Neural progenitor cell (in vitro differentiated cells): ENCODE data around the gene TEX10. TPM values are rescaled to one million over a fixed set of nuclear protein-coding genes. Genes with fewer than 3 reads are reported as not detected.

Experiments used
- DNase-seq: peaks from one replicate; pipeline ENCODE4 v3.0.0-alpha.2; 2016; ENCODE audit warnings: low spot score
- H2AFZ ChIP-seq: fragments of 200-600 bp; sonication (generic); replicated peaks from 2 replicates; pipeline ENCODE4 v1.6.1; 2016; ENCODE audit warnings: antibody characterized with exemption
- H3F3A ChIP-seq: fragments of 200-600 bp; sonication (generic); 2 replicates; pipeline ENCODE4 v1.6.1; 2016; ENCODE audit warnings: antibody characterized with exemption, low read depth
- H3K27ac ChIP-seq: fragments of 200-600 bp; sonication (generic); 2 replicates; pipeline ENCODE4 v1.5.1; 2016; ENCODE audit warnings: mild to moderate bottlenecking
- H3K27me3 ChIP-seq: fragments of 200-600 bp; sonication (generic); 2 replicates; pipeline ENCODE4 v1.6.1; 2016; ENCODE audit warnings: mild to moderate bottlenecking, moderate library complexity
- H3K36me3 ChIP-seq: fragments of 200-600 bp; sonication (generic); 2 replicates; pipeline ENCODE4 v1.5.1; 2016
- H3K4me1 ChIP-seq: fragments of 200-600 bp; sonication (generic); 2 replicates; pipeline ENCODE4 v1.6.1; 2016; ENCODE audit warnings: mixed run types
- H3K4me2 ChIP-seq: fragments of 200-600 bp; sonication (generic); 2 replicates; pipeline ENCODE4 v1.6.1; 2016
- H3K4me3 ChIP-seq: fragments of 200-600 bp; sonication (generic); 2 replicates; pipeline ENCODE4 v1.5.1; 2016
- H3K79me2 ChIP-seq: fragments of 200-600 bp; sonication (generic); 2 replicates; pipeline ENCODE4 v1.6.1; 2016; ENCODE audit warnings: low read depth
- H3K9ac ChIP-seq: fragments of 200-600 bp; sonication (generic); 2 replicates; pipeline ENCODE4 v1.6.1; 2016
- H3K9me3 ChIP-seq: fragments of 200-600 bp; sonication (generic); 2 replicates; pipeline ENCODE4 v1.5.1; 2016; ENCODE audit warnings: low read depth
- H4K20me1 ChIP-seq: fragments of 200-600 bp; sonication (generic); 2 replicates; pipeline ENCODE4 v1.6.1; 2016; ENCODE audit warnings: low read depth
- H3K27ac Mint-ChIP-seq: 3 replicates; pipeline ENCODE4 v1.8.0; 2021; ENCODE audit warnings: mixed read lengths
- H3K27me3 Mint-ChIP-seq: 2 replicates; pipeline ENCODE4 v1.8.0; 2022; ENCODE audit warnings: low read depth, mild to moderate bottlenecking, inconsistent platforms, moderate library complexity, mixed read lengths; ENCODE audit not compliant: insufficient read depth
- H3K36me3 Mint-ChIP-seq: 3 replicates; pipeline ENCODE4 v1.8.0; 2021; ENCODE audit warnings: mixed read lengths
- H3K4me1 Mint-ChIP-seq: 3 replicates; pipeline ENCODE4 v1.8.0; 2021; ENCODE audit warnings: mixed read lengths
- H3K4me3 Mint-ChIP-seq: 3 replicates; pipeline ENCODE4 v1.8.0; 2021; ENCODE audit warnings: mild to moderate bottlenecking, moderate library complexity, mixed read lengths
- H3K9me3 Mint-ChIP-seq: 3 replicates; pipeline ENCODE4 v1.8.0; 2020; ENCODE audit warnings: mixed read lengths
- EZH2 ChIP-seq: fragments of 200-600 bp; sonication (generic); IDR thresholded peaks from 2 replicates; pipeline ENCODE4 v1.6.1; 2017; ENCODE audit warnings: antibody characterized with exemption, mild to moderate bottlenecking, moderate library complexity
- EZH2phosphoT487 ChIP-seq: fragments of 200-600 bp; sonication (generic); IDR thresholded peaks from 2 replicates; pipeline ENCODE4 v1.6.1; 2017; ENCODE audit warnings: antibody characterized with exemption
- total RNA-seq: library from RNA; depleted of rRNA; stranded (reverse); fragments of >200 nt; gene quantifications from 2 replicates; pipeline ENCODE4 v1.2.3, GENCODE V29; 2015; ENCODE audit warnings: low replicate concordance
- TF ChIP-seq, protein P1 (sequence below): fragments of 200-600 bp; sonication (generic); IDR thresholded peaks from 2 replicates; pipeline ENCODE4 v1.5.1; 2017; ENCODE audit warnings: antibody characterized with exemption, mild to moderate bottlenecking

The TEX10 gene
- total RNA-seq, 1 donor from 2014 or later = 71.8 TPM

DNA sequence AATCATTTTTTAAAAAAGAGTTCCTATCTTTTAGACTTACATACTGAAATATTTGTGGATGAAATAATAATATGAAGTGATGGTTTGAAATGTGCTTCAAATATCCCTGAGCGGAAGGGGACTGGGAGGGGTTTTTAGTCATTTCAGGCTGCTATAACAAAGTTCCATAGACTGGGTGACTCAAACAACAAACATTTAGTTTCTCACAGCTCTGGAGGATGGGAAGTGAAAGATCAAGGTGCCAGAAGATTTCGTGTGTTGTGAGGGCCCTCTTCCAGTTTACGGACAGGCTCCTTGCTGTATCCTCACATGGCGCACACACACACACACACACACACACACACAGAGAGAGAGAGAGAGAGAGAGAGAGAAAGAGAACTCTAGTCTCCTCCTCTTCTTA is 27.1 kb upstream of the TEX10 start:
- no peaks in the 10 kb centered on the region for H3K36me3 ChIP-seq
- Mint-ChIP-seq H3K9me3 (no peaks in the 10 kb centered on the region), H3K4me1 (no peaks in the 10 kb centered on the region), H3K27ac (no peak overlapping the region), H3K36me3 (peaks cover 2% of the 10 kb centered on the region), H3K4me3 (no peak overlapping the region), H3K27me3 (no peaks in the 10 kb centered on the region)
- no peak overlapping the region for H3K27ac ChIP-seq
- H3K79me2 ChIP-seq = no peaks in the 10 kb centered on the region
- H2AFZ ChIP-seq = no peak overlapping the region
- no peaks in the 10 kb centered on the region for H3K9me3 ChIP-seq
- no peak overlapping the region for H3K4me3 ChIP-seq
- no peaks in the 10 kb centered on the region for H3K4me1 ChIP-seq
- no peaks in the 10 kb centered on the region for H3K27me3 ChIP-seq
- H3K9ac ChIP-seq = no peak overlapping the region
- H3K4me2 ChIP-seq = no peak overlapping the region
- no peak for TF ChIP-seq EZH2phosphoT487
- TF ChIP-seq, protein P1, sequence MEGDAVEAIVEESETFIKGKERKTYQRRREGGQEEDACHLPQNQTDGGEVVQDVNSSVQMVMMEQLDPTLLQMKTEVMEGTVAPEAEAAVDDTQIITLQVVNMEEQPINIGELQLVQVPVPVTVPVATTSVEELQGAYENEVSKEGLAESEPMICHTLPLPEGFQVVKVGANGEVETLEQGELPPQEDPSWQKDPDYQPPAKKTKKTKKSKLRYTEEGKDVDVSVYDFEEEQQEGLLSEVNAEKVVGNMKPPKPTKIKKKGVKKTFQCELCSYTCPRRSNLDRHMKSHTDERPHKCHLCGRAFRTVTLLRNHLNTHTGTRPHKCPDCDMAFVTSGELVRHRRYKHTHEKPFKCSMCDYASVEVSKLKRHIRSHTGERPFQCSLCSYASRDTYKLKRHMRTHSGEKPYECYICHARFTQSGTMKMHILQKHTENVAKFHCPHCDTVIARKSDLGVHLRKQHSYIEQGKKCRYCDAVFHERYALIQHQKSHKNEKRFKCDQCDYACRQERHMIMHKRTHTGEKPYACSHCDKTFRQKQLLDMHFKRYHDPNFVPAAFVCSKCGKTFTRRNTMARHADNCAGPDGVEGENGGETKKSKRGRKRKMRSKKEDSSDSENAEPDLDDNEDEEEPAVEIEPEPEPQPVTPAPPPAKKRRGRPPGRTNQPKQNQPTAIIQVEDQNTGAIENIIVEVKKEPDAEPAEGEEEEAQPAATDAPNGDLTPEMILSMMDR = no peak
- no peak for TF ChIP-seq EZH2
- H3F3A ChIP-seq = peaks cover 4% of the 10 kb centered on the region
- DNase-seq = no peak
- H4K20me1 ChIP-seq = no peaks in the 10 kb centered on the region

DNA sequence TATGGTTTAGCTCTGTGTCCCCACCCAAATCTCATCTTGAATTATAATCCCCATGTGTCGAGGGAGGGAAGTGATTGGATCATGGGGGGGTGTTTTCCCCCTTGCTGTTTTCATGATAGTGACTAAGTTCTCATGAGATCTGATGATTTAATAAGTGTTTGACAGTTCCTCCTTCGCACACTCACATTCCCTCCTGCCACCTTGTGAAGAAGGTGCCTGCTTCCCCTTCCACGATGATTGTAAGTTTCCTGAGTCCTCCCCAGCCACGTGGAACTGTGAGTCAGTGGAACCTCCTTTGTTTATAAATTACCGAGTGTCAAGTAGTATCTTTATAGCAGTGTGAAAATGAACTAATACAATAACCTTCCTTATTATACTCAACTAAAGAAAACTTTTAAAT is 24.3 kb upstream of the TEX10 start:
- no peak overlapping the region for H3K27ac Mint-ChIP-seq
- no peak overlapping the region for H3K4me3 Mint-ChIP-seq
- Histone ChIP-seq H3K36me3 (no peaks in the 10 kb centered on the region), H3K27me3 (no peaks in the 10 kb centered on the region), H3K4me2 (no peak overlapping the region), H4K20me1 (no peaks in the 10 kb centered on the region), H3F3A (peaks cover 15% of the 10 kb centered on the region), H3K9ac (no peak overlapping the region), H3K9me3 (peaks cover 6% of the 10 kb centered on the region), H3K27ac (no peak overlapping the region), H2AFZ (no peak overlapping the region), H3K79me2 (no peaks in the 10 kb centered on the region), H3K4me3 (no peak overlapping the region), H3K4me1 (peaks cover 11% of the 10 kb centered on the region)
- H3K36me3 Mint-ChIP-seq = peaks cover 1% of the 10 kb centered on the region
- H3K4me1 Mint-ChIP-seq = no peaks in the 10 kb centered on the region
- peaks cover 2% of the 10 kb centered on the region for H3K27me3 Mint-ChIP-seq
- no peak for DNase-seq
- H3K9me3 Mint-ChIP-seq = no peaks in the 10 kb centered on the region
- TF ChIP-seq EZH2 = no peak
- TF ChIP-seq EZH2phosphoT487 = no peak

DNA sequence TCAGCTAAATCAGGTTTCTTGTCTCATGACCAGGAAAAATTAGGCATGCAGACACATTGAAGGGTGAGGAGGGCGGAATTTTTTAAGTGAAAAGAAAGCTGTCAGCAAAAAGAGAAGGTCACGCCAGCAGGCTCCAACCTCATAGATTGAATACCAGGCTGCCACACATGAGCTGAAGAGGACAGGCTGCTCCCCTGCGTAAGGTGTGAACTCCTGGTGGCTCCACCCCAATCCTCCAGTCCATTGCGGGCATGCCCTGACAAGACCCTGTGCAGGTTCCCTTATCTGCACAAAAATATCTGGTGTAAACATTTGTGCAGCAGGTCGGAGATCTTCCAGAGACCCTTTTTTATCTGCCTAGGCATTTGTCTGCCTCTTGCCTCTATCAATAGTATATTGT is 22.9 kb upstream of the TEX10 start:
- Mint-ChIP-seq H3K27ac (no peak overlapping the region), H3K9me3 (no peaks in the 10 kb centered on the region), H3K4me1 (no peaks in the 10 kb centered on the region), H3K4me3 (no peak overlapping the region), H3K36me3 (peaks cover 5% of the 10 kb centered on the region), H3K27me3 (peaks cover 2% of the 10 kb centered on the region)
- Histone ChIP-seq H4K20me1 (no peaks in the 10 kb centered on the region), H3K79me2 (no peaks in the 10 kb centered on the region), H3K4me3 (no peak overlapping the region), H3K27ac (no peak overlapping the region), H3F3A (peaks cover 15% of the 10 kb centered on the region), H3K27me3 (no peaks in the 10 kb centered on the region), H3K4me1 (peaks cover 11% of the 10 kb centered on the region), H3K9me3 (peaks cover 6% of the 10 kb centered on the region), H3K4me2 (no peak overlapping the region), H3K36me3 (no peaks in the 10 kb centered on the region), H3K9ac (no peak overlapping the region), H2AFZ (no peak overlapping the region)
- DNase-seq = no peak
- TF ChIP-seq, protein P1 = no peak
- TF ChIP-seq EZH2 (no peak), EZH2phosphoT487 (no peak)

DNA sequence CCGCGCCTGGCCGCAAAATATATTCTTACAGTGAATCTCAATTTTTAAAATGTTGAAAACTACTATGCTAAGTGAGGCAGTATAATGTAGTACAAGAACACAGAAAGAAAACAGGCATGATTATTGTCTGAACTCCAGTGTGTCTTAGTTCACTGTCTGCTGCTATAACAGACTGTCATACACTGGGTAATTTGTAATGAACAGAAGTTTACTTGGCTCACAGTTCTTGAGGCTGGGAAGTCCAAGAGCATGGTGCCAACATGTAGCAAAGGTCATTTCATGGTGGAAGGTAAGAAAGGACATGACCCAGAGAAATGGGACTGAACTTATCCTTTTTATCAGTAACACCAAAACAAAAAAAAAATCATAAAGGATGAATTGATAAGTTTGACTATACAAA is 19.9 kb upstream of the TEX10 start:
- Histone ChIP-seq H4K20me1 (no peaks in the 10 kb centered on the region), H3K27me3 (no peaks in the 10 kb centered on the region), H3K79me2 (no peaks in the 10 kb centered on the region), H3K4me3 (no peak overlapping the region), H3K4me1 (peaks cover 11% of the 10 kb centered on the region), H3F3A (peaks cover 26% of the 10 kb centered on the region), H3K27ac (no peak overlapping the region), H3K9ac (no peak overlapping the region), H3K36me3 (no peaks in the 10 kb centered on the region), H2AFZ (no peak overlapping the region), H3K4me2 (no peak overlapping the region), H3K9me3 (peaks cover 17% of the 10 kb centered on the region)
- Mint-ChIP-seq H3K27me3 (peaks cover 5% of the 10 kb centered on the region), H3K9me3 (peaks cover 14% of the 10 kb centered on the region), H3K36me3 (peaks cover 8% of the 10 kb centered on the region), H3K4me3 (no peak overlapping the region), H3K4me1 (peaks cover 2% of the 10 kb centered on the region), H3K27ac (no peak overlapping the region)
- DNase-seq = no peak
- TF ChIP-seq EZH2 (no peak), EZH2phosphoT487 (no peak)
- TF ChIP-seq, protein P1 = no peak
